Astrocyte of the cerebellum (primary cell): ENCODE results near the gene OLFML2A.

Experiments used
- DNase-seq: peaks from one replicate; pipeline ENCODE4 v3.0.0-alpha.2; 2011; ENCODE audit warnings: low read depth
- H3K4me3 ChIP-seq: 2 replicates; pipeline ENCODE4 v1.5.1; 2011; ENCODE audit warnings: mild to moderate bottlenecking, low read depth, low read length, moderate library complexity
- CTCF ChIP-seq: IDR thresholded peaks from 2 replicates; pipeline ENCODE4 v1.5.1; 2012; ENCODE audit warnings: low read length, low read depth, moderate library complexity, mild to moderate bottlenecking; ENCODE audit errors: missing control alignments
- in situ Hi-C: cut with HindIII; loops from 2 replicates; pipeline ENCODE4 v1.10.0; 2017; ENCODE audit warnings: low sequenced_read_pairs

The OLFML2A gene

GRCh38 chr9:124773473-124774128 is 3.3 kb upstream of the OLFML2A start:
- in situ Hi-C loops = loop anchor here (5.0 kb wide), 1 partner anchor 79 kb away; the partner anchor contains the start of gene WDR38
- H3K4me3 ChIP-seq = no peak overlapping the region
- TF ChIP-seq CTCF = no peak
- DNase-seq = no peak

- H3K4me3 ChIP-seq = no peak overlapping the region
- peak; percentile 59 for DNase-seq
- peak; percentile 73 for TF ChIP-seq CTCF
- in situ Hi-C loops = loop anchor here (5.0 kb wide), 1 partner anchor 78 kb away; the partner anchor contains the start of gene WDR38
Observed at GRCh38 chr9:124774129-124774978, 2.6 kb upstream of the OLFML2A start.

GRCh38 chr9:124776618-124776953 is 347 bp upstream of the OLFML2A start:
- TF ChIP-seq CTCF = no peak
- H3K4me3 ChIP-seq = peak overlapping the region; percentile 49
- no peak for DNase-seq
- in situ Hi-C loops = no loop called here

GRCh38 chr9:124778575-124779367 is 1.8 kb downstream of the OLFML2A start:
- in situ Hi-C loops = no loop called here
- DNase-seq = no peak
- TF ChIP-seq CTCF = no peak
- no peak overlapping the region for H3K4me3 ChIP-seq

GRCh38 chr9:124779368-124780059 is 2.6 kb downstream of the OLFML2A start:
- H3K4me3 ChIP-seq = no peak overlapping the region

More at GRCh38 chr9:124779368-124780059, 2.6 kb downstream of the OLFML2A start:
- in situ Hi-C loops = no loop called here
- no peak for TF ChIP-seq CTCF
- DNase-seq = peak; percentile 91
